NCI-H460 (cell line): ENCODE data around the gene ADISSP. TPM values are rescaled to one million over a fixed set of nuclear protein-coding genes. Genes with fewer than 3 reads are reported as not detected.

Experiments
- DNase-seq: peaks from one replicate; pipeline ENCODE4 v3.0.0-alpha.2; 2016; ENCODE audit warnings: low read depth; ENCODE audit errors: extremely low read depth
- total RNA-seq: library from RNA; depleted of rRNA; stranded (reverse); fragments of >200 nt; shearing (Covaris generic); gene quantifications from 2 replicates; pipeline ENCODE4 v1.2.3, GENCODE V29; 2014

ADISSP gene
- total RNA-seq, 1 experiment from 2014 or later = 42.0 TPM

- no peak for DNase-seq
These were observed 44.3 kb downstream of the ADISSP start for GRCh38 chr20:3723284-3723683.

- no peak for DNase-seq
These were observed 45.6 kb downstream of the ADISSP start for GRCh38 chr20:3721912-3722311.

GRCh38 chr20:3720626-3721025, 46.9 kb downstream of the ADISSP start:
- no peak for DNase-seq

- DNase-seq = no peak
These were observed 47.5 kb downstream of the ADISSP start for GRCh38 chr20:3720068-3720467.

GRCh38 chr20:3719046-3719445, 48.5 kb downstream of the ADISSP start:
- DNase-seq = no peak

GRCh38 chr20:3716195-3716834, 51.2 kb downstream of the ADISSP start:
- DNase-seq = peak; percentile 36

GRCh38 chr20:3714092-3714491, 53.5 kb downstream of the ADISSP start:
- no peak for DNase-seq

GRCh38 chr20:3712279-3712873, 55.2 kb downstream of the ADISSP start, which contains the start of gene SIGLEC1:
TSS of gene SIGLEC1 (minus strand) at chr20:3712600. CDS start at chr20:3707128, 5,472 bp downstream.
- DNase-seq = no peak

- DNase-seq = no peak
These were observed 56.0 kb downstream of the ADISSP start for GRCh38 chr20:3711484-3711941.

GRCh38 chr20:3710703-3711483, 56.7 kb downstream of the ADISSP start:
- peak; percentile 50 for DNase-seq

GRCh38 chr20:3710011-3710466, 57.5 kb downstream of the ADISSP start:
- no peak for DNase-seq

- no peak for DNase-seq
These were observed 60.0 kb downstream of the ADISSP start for GRCh38 chr20:3707508-3707899.

GRCh38 chr20:3706774-3707507, 60.6 kb downstream of the ADISSP start:
- DNase-seq = no peak

- DNase-seq = no peak
These were observed 61.4 kb downstream of the ADISSP start for GRCh38 chr20:3705970-3706739.

- DNase-seq = no peak
These were observed 62.0 kb downstream of the ADISSP start for GRCh38 chr20:3705491-3705969.

GRCh38 chr20:3704087-3704486, 63.5 kb downstream of the ADISSP start:
- DNase-seq = no peak
